Measurements from ENCODE around the gene VPS35. TPM values are rescaled to one million over a fixed set of nuclear protein-coding genes. Genes with fewer than 3 reads are reported as not detected.

Gene VPS35
- 10 to 100 TPM; 29.2 to 92.0 (median 75.7) TPM for total RNA-seq
- 10 to 100 TPM; 27.6 to 67.5 TPM for polyA plus RNA-seq
- long read RNA-seq, donor 1, full-length matches to known transcripts: 341 of 443 reads
- long read RNA-seq, donor 1, partial matches to known transcripts: 66 of 443 reads
- long read RNA-seq, donor 1, other reads (novel, unspliced or antisense): 36 of 443 reads
- long read RNA-seq, donor 2, full-length matches to known transcripts: 45 of 166 reads
- long read RNA-seq, donor 2, partial matches to known transcripts: 121 of 166 reads
- long read RNA-seq, donor 2, other reads (novel, unspliced or antisense): 0 of 166 reads
- long read RNA-seq, donor 3, full-length matches to known transcripts: 152 of 196 reads
- long read RNA-seq, donor 3, partial matches to known transcripts: 24 of 196 reads
- long read RNA-seq, donor 3, other reads (novel, unspliced or antisense): 20 of 196 reads

GRCh38 chr16:46688654-46689364 lies at the start of gene VPS35:
VPS35 (minus strand) TSS chr16:46689178; CDS start chr16:46689133, 45 bp downstream.
- H3K4me3 ChIP-seq: peak within 1 kb of the TSS; percentile 60
- TF ChIP-seq EP300 (IDR thresholded peaks at IDR 0.05): no peak
- no peak for TF ChIP-seq POLR2A (IDR thresholded peaks at IDR 0.05)
- TF ChIP-seq CTCF (IDR thresholded peaks at IDR 0.05): no peak
- H3K27me3 ChIP-seq: no peaks in the 10 kb centered on the region
- intact Hi-C loops (cut with DNase I): loop anchor here in 2 of 4 donors (5.0 to 10.0 kb wide), 2 partner anchors 236 to 283 kb away; partner anchors contain the start of gene DNAJA2 (in 1 of the 2)
- WGBS, 3 donors: 1% methylated on average over 41 to 54 of the region's 54 CpGs
- no peaks in the 10 kb centered on the region for H3K9me3 ChIP-seq
- peaks cover 6% of the 10 kb centered on the region for H3K4me1 ChIP-seq (ENCODE audit: insufficient read depth)
- H3K27ac ChIP-seq: peak within 1 kb of the TSS; percentile 94
- DNase-seq: peak; percentile 99 to 100 (median 100)
- no peaks in the 10 kb centered on the region for H3K36me3 ChIP-seq

GRCh38 chr16:46737621-46738214 lies 48.7 kb upstream of the VPS35 start:
- TF ChIP-seq EP300 (IDR thresholded peaks at IDR 0.05) (no peak), CTCF (IDR thresholded peaks at IDR 0.05) (no peak), POLR2A (IDR thresholded peaks at IDR 0.05) (no peak)
- Histone ChIP-seq H3K4me1 (ENCODE audit: insufficient read depth) (no peaks in the 10 kb centered on the region), H3K27ac (no peak overlapping the region), H3K9me3 (no peaks in the 10 kb centered on the region), H3K4me3 (no peak overlapping the region), H3K27me3 (no peaks in the 10 kb centered on the region), H3K36me3 (no peaks in the 10 kb centered on the region)
- no peak for DNase-seq
- intact Hi-C loops (cut with DNase I): no loop called here
- WGBS, 3 donors: 38 to 45% (median 40%) methylated on average over 14 of the region's 14 CpGs

- no peaks in the 10 kb centered on the region for H3K36me3 ChIP-seq
- no peaks in the 10 kb centered on the region for H3K27me3 ChIP-seq
- no peak for TF ChIP-seq POLR2A (IDR thresholded peaks at IDR 0.05)
- TF ChIP-seq CTCF (IDR thresholded peaks at IDR 0.05): no peak
- no peak for TF ChIP-seq EP300 (IDR thresholded peaks at IDR 0.05)
- H3K4me1 ChIP-seq (ENCODE audit: insufficient read depth): no peaks in the 10 kb centered on the region
- no peak for DNase-seq
- H3K27ac ChIP-seq: no peak overlapping the region
- H3K9me3 ChIP-seq: no peaks in the 10 kb centered on the region
- 81 to 86% (median 82%) methylated on average over 12 of the region's 12 CpGs for WGBS, 3 donors
- H3K4me3 ChIP-seq: no peak overlapping the region
- intact Hi-C loops (cut with DNase I): no loop called here
These were observed 47.7 kb upstream of the VPS35 start for GRCh38 chr16:46736695-46737094.

- TF ChIP-seq CTCF (IDR thresholded peaks at IDR 0.05) (no peak), EP300 (IDR thresholded peaks at IDR 0.05) (no peak), POLR2A (IDR thresholded peaks at IDR 0.05) (no peak)
- H3K9me3 ChIP-seq: no peaks in the 10 kb centered on the region
- H3K27me3 ChIP-seq: no peaks in the 10 kb centered on the region
- no peaks in the 10 kb centered on the region for H3K4me1 ChIP-seq (ENCODE audit: insufficient read depth)
- no peak for DNase-seq
- WGBS, 3 donors: 82 to 89% (median 89%) methylated on average over 9 of the region's 9 CpGs
- H3K36me3 ChIP-seq: no peaks in the 10 kb centered on the region
- H3K4me3 ChIP-seq: no peak overlapping the region
- intact Hi-C loops (cut with DNase I): no loop called here
- no peak overlapping the region for H3K27ac ChIP-seq
These were observed 44.4 kb upstream of the VPS35 start for GRCh38 chr16:46733319-46733830.

Data from ovary (tissue), 10 donors.